Activated B cell treated with CpG ODN at 0.5 μM for 24 hours (primary cell): ENCODE results near the gene PSMD13. TPM values are rescaled to one million over a fixed set of nuclear protein-coding genes. Genes with fewer than 3 reads are reported as not detected.

Source experiments
- ATAC-seq: fragments of 200-7000 bp; cut with Tn5 transposase; one replicate; pipeline ENCODE4 v1.10.0; 2021; ENCODE audit warnings: low read depth, mild to moderate bottlenecking, moderate library complexity
- CTCF ChIA-PET: fragments of 350-600 bp; sonication (Branson Sonifier 250); formaldehyde crosslinking; loops from one replicate; lab custom pipeline; 2021; ENCODE audit warnings: antibody characterized with exemption; lab: Charles Lee
- POLR2A ChIA-PET: fragments of 350-600 bp; sonication (Branson Sonifier 250); formaldehyde crosslinking; loops from one replicate; lab custom pipeline; 2021; ENCODE audit warnings: antibody characterized with exemption; lab: Charles Lee
- DNase-seq: peaks from one replicate; pipeline ENCODE4 v3.0.0; 2022
- H3K27ac Mint-ChIP-seq: one replicate; pipeline ENCODE4 v1.8.0; 2020; ENCODE audit warnings: mixed read lengths
- H3K27me3 Mint-ChIP-seq: one replicate; pipeline ENCODE4 v1.8.0; 2021; ENCODE audit warnings: mixed read lengths
- H3K36me3 Mint-ChIP-seq: one replicate; pipeline ENCODE4 v1.8.0; 2021; ENCODE audit warnings: low read depth, mixed read lengths
- H3K4me1 Mint-ChIP-seq: one replicate; pipeline ENCODE4 v1.8.0; 2021; ENCODE audit warnings: mixed read lengths
- H3K4me3 Mint-ChIP-seq: one replicate; pipeline ENCODE4 v1.8.0; 2020; ENCODE audit warnings: mild to moderate bottlenecking, mixed read lengths
- H3K9me3 Mint-ChIP-seq: one replicate; pipeline ENCODE4 v1.8.0; 2020; ENCODE audit warnings: mixed read lengths
- intact Hi-C: fragments of 100-400 bp; cut with micrococcal nuclease; formaldehyde crosslinking; loops from one replicate; pipeline ENCODE4 v1.15.1; 2024
- total RNA-seq: library from RNA; stranded (reverse); gene quantifications from 2 replicates; pipeline ENCODE4 v1.2.3, GENCODE V29; 2022
- TF ChIP-seq, protein P1 (sequence below): fragments of 200-600 bp; IDR thresholded peaks from one replicate; pipeline ENCODE4 v1.8.0; 2022; ENCODE audit warnings: antibody characterized with exemption, mild to moderate bottlenecking

Gene PSMD13
- total RNA-seq, 1 donor from 2014 or later, result 149 TPM

DNA sequence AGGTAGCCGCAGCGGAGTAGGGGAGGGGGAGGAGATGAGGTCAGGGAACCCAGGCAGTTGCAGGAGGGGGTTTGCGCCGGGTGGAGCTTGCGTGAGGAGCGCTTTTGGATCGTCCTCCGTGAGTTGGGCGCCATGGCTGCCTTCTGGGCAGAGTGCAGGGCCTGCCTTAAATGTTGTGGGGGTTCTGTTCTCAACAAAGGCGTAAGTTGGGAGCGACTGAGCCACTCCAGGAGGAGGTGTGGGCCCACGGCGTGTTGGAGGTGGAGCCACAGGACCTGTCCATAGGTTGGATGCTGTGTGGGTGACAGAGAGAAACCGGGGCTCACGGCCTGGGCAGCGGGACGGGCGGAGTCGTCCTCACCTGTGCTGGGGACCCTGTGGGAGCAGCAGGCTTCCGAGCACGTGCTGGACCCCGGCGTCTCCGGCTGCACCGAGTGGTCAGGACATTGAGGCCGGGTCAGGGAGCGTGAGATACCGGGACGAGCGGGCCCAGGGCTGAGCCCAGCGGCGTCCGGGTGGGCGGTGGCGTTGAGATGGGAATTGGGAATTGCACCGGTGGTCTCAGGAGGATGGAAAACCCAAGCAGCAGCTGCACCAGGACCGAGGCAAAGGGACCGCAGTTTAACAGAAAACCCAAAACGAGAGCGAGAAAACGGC lies 51.2 kb downstream of the PSMD13 start:
- Mint-ChIP-seq H3K27me3 (peaks cover 13% of the 10 kb centered on the region), H3K36me3 (peaks cover 9% of the 10 kb centered on the region), H3K4me3 (peak overlapping the region; percentile 82), H3K27ac (peak overlapping the region; percentile 41), H3K9me3 (no peaks in the 10 kb centered on the region), H3K4me1 (peaks cover 17% of the 10 kb centered on the region)
- DNase-seq (peak; percentile 17), ATAC-seq (no peak)
- intact Hi-C loops, result loop anchor here (1.0 to 5.0 kb wide), 4 partner anchors 8 to 51 kb away; partner anchors contain the start of genes PSMD13 and SIRT3
- ChIA-PET POLR2A (interaction anchor here (0.6 to 3.6 kb wide), 12 partner anchors 13 to 160 kb away, joined by 3 to 35 read pairs (median 4); partner anchors contain the start of genes BET1L, IFITM2 and RIC8A), CTCF (interaction anchor here (1.1 to 2.2 kb wide), 2 partner anchors 37 to 161 kb away, joined by 3 to 9 read pairs; no protein-coding TSS in a partner anchor)
- TF ChIP-seq, protein P1, sequence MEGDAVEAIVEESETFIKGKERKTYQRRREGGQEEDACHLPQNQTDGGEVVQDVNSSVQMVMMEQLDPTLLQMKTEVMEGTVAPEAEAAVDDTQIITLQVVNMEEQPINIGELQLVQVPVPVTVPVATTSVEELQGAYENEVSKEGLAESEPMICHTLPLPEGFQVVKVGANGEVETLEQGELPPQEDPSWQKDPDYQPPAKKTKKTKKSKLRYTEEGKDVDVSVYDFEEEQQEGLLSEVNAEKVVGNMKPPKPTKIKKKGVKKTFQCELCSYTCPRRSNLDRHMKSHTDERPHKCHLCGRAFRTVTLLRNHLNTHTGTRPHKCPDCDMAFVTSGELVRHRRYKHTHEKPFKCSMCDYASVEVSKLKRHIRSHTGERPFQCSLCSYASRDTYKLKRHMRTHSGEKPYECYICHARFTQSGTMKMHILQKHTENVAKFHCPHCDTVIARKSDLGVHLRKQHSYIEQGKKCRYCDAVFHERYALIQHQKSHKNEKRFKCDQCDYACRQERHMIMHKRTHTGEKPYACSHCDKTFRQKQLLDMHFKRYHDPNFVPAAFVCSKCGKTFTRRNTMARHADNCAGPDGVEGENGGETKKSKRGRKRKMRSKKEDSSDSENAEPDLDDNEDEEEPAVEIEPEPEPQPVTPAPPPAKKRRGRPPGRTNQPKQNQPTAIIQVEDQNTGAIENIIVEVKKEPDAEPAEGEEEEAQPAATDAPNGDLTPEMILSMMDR, result no peak

DNA sequence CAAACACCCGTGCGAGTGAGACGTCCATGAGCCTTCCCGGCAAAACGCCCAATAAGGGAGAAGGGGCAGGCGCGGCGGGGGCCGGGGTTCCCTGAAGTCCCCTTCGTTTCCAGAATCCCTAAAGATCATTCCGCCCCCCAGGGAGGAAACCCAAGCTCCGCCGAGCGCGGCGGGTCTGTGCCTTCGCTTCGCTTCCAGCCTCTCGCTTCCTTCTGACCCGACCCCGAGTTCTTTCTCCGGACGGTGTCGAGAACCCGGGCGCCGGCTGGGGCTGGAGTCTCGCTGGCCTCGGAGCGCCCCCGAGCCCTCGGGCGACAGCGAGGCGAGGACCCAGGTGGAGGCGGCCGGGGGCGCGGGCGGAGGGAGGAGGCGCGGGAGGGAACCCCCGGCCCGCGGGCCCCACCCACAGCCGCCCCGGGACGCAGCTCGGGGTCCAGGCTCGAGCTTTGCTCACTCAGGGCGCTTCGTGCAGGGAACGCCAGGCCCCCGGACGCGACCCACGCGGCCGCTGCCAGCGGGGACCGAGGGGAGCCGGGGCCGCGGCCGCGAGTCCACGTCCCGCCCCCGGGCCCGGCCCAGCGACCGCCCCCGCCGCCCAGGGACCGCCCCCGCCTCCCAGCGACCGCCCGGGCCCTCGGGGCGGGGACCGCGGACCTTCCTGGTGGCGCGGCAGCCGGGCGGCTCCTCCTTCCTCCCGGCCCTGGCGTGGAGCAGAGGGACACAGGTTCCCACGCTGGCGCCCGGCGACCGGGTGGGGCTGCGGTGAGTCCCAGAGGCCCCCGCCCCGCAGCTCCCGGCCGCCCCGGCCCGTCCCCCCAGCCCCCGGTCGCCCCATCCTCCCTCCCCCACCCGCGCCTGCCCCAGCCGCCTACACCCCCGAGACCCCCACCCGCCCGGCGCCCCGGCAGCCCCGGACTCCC lies 52.0 kb downstream of the PSMD13 start, which contains the start of gene PGGHG:
Gene PGGHG (plus strand): TSS at position 649 of the 920 bp plus-strand sequence. CDS start 691 bp downstream, outside the sequence.
- Mint-ChIP-seq H3K4me1 (peaks cover 17% of the 10 kb centered on the region), H3K36me3 (peaks cover 15% of the 10 kb centered on the region), H3K27me3 (peaks cover 12% of the 10 kb centered on the region), H3K4me3 (peak within 1 kb of the TSS; percentile 82), H3K27ac (peak within 1 kb of the TSS; percentile 41), H3K9me3 (no peaks in the 10 kb centered on the region)
- intact Hi-C loops, result loop anchor here (1.0 to 5.0 kb wide), 4 partner anchors 8 to 51 kb away; partner anchors contain the start of genes PSMD13 and SIRT3
- DNase-seq, result peak; percentile 78
- TF ChIP-seq, protein P1, result no peak
- ChIA-PET POLR2A (interaction anchor here (0.6 to 3.6 kb wide), 19 partner anchors 9 to 218 kb away, joined by 3 to 35 read pairs (median 4); partner anchors contain the start of genes BET1L, IFITM2, RIC8A and RNH1), CTCF (interaction anchor here (1.1 to 2.2 kb wide), 2 partner anchors 38 to 160 kb away, joined by 3 to 9 read pairs; no protein-coding TSS in a partner anchor)
- ATAC-seq, result peak; percentile 88

DNA sequence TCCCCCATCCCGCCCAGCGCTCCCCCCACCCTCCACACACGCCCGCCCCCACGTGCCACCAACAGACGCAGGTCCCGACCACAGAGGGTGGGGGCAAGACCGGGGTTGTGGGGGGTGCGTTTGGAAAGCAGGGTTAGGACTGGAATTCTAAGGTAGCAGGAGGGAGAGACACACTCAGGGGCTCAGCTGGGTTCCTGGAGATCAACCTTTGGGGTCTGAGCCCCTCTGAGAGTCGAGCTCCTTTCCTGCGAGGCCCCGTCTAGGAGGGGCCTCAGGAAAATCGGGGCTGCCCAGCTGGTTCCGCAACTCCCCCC lies 52.6 kb downstream of the PSMD13 start:
- peaks cover 17% of the 10 kb centered on the region for H3K4me1 Mint-ChIP-seq
- POLR2A ChIA-PET, result interaction anchor here (0.8 to 3.6 kb wide), 15 partner anchors 9 to 217 kb away, joined by 3 to 35 read pairs (median 4); partner anchors contain the start of genes BET1L, IFITM2, RIC8A and RNH1

DNA sequence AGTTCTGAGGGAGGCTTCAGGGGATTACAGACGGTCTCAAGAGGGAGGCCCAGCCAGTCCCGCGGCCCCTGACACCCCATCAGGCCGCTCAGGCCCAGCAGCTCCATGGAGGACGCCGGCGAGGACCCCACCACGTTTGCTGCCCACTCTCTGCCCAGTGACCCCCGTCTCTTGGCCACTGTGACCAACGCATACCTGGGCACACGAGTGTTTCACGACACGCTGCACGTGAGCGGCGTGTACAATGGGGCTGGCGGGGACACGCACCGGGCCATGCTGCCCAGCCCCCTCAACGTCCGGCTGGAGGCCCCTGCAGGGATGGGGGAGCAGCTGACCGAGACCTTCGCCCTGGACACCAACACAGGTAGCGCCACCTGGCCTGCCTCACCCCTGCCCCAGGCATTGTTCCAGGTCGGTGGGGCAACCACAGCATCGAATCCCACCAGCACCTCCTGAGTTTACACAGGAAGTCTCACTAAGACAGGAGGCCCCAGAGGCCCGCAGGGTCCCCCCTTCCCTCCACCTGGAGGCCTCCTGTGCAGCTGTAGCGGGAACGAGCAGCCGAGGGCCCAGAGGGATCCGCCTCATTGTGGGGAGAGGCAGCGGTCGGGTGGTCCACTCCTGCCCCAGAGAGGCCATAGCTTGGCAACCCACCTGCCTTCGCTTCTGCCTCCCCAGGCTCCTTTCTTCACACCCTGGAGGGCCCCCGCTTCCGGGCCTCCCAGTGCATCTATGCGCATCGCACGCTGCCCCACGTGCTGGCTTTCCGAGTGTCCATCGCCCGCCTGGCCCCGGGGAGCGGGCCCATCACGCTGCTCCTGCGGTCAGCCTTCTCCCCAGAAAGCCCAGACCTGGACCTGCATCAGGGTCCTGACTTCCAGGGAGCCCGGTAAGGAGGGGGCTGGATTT lies 53.2 kb downstream of the PSMD13 start:
- Mint-ChIP-seq H3K4me3 (peak overlapping the region; percentile 79), H3K9me3 (no peaks in the 10 kb centered on the region), H3K36me3 (peaks cover 20% of the 10 kb centered on the region), H3K27me3 (peaks cover 11% of the 10 kb centered on the region), H3K27ac (no peak overlapping the region), H3K4me1 (peaks cover 17% of the 10 kb centered on the region)
- intact Hi-C loops, result loop anchor here (2.0 to 5.0 kb wide), 3 partner anchors 13 to 53 kb away; partner anchors contain the start of genes PSMD13 and SIRT3
- TF ChIP-seq, protein P1, result no peak
- ATAC-seq, result no peak
- ChIA-PET POLR2A (interaction anchor here (0.8 to 3.6 kb wide), 11 partner anchors 10 to 217 kb away, joined by 3 to 35 read pairs (median 4); partner anchors contain the start of genes BET1L, IFITM2, RIC8A and RNH1), CTCF (interaction anchor here (0.9 to 2.2 kb wide), 2 partner anchors 39 kb away, joined by 4 to 9 read pairs; no protein-coding TSS in a partner anchor)
- peak; percentile 15 for DNase-seq

More for the DNA sequence above, 52.6 kb downstream of the PSMD13 start:
- CTCF ChIA-PET, result interaction anchor here (2.2 kb wide), 1 partner anchor 39 kb away, joined by 9 read pairs; no protein-coding TSS in a partner anchor
- peaks cover 12% of the 10 kb centered on the region for H3K27me3 Mint-ChIP-seq
- H3K27ac Mint-ChIP-seq, result no peak overlapping the region
- peak overlapping the region; percentile 79 for H3K4me3 Mint-ChIP-seq
- no peaks in the 10 kb centered on the region for H3K9me3 Mint-ChIP-seq
- DNase-seq, result no peak
- intact Hi-C loops, result loop anchor here (2.0 to 5.0 kb wide), 3 partner anchors 13 to 52 kb away; partner anchors contain the start of genes PSMD13 and SIRT3
- ATAC-seq, result peak; percentile 22
- peaks cover 17% of the 10 kb centered on the region for H3K36me3 Mint-ChIP-seq
- TF ChIP-seq, protein P1, result no peak
